ENCODE measurements around the gene ABCD4.

DNA sequence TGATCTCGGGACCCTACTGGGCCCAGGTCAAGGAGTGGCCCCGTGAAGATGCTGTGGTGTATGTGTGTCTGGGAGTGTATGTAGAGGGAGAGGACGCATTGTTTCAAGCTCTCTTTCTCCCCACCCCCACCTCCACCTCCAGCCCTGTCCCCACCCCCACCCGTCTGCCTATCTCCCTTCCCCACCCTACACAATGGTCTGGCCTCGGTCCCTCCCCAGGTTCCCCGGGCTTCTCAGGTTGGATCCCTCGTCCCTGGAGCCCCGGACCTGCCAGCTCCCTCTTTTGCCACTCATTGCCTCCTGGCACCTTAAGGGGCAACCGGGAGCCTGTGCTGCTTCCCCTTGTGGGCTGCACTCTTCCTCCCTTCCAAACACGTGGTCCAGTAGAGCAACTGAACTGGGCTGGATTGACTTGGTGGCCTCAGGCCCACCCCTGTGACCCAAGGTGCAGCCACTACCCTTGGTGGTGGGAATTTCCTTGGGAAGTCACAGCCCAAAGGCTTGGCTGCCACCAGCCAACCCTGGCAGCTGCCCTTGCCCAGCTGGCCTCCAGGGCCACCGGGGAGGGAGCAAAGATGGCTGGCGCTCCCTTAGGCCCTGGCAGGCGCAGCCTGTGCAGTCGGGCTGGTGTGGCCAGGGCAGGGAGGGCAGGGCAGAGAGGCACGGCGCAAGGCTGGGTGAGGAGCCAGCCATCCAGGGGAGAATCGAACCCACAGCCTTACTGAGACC, 46.2 kb upstream of the ABCD4 start:
- TF ChIP-seq, protein P1, sequence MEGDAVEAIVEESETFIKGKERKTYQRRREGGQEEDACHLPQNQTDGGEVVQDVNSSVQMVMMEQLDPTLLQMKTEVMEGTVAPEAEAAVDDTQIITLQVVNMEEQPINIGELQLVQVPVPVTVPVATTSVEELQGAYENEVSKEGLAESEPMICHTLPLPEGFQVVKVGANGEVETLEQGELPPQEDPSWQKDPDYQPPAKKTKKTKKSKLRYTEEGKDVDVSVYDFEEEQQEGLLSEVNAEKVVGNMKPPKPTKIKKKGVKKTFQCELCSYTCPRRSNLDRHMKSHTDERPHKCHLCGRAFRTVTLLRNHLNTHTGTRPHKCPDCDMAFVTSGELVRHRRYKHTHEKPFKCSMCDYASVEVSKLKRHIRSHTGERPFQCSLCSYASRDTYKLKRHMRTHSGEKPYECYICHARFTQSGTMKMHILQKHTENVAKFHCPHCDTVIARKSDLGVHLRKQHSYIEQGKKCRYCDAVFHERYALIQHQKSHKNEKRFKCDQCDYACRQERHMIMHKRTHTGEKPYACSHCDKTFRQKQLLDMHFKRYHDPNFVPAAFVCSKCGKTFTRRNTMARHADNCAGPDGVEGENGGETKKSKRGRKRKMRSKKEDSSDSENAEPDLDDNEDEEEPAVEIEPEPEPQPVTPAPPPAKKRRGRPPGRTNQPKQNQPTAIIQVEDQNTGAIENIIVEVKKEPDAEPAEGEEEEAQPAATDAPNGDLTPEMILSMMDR (IDR thresholded peaks at IDR 0.05), result no peak
- no peak for TF ChIP-seq ZFX (IDR thresholded peaks at IDR 0.05; ENCODE audit: borderline replicate concordance)
